ENCODE measurements around the gene SERPINH1. TPM values are rescaled to one million over a fixed set of nuclear protein-coding genes. Genes with fewer than 3 reads are reported as not detected.

The SERPINH1 gene
- total and polyA plus RNA-seq, 2 of the 13 experiments (the other 11 are each of a cell fraction or from before 2014, with no cell fraction given) = 83.6 to 83.8 TPM

DNA sequence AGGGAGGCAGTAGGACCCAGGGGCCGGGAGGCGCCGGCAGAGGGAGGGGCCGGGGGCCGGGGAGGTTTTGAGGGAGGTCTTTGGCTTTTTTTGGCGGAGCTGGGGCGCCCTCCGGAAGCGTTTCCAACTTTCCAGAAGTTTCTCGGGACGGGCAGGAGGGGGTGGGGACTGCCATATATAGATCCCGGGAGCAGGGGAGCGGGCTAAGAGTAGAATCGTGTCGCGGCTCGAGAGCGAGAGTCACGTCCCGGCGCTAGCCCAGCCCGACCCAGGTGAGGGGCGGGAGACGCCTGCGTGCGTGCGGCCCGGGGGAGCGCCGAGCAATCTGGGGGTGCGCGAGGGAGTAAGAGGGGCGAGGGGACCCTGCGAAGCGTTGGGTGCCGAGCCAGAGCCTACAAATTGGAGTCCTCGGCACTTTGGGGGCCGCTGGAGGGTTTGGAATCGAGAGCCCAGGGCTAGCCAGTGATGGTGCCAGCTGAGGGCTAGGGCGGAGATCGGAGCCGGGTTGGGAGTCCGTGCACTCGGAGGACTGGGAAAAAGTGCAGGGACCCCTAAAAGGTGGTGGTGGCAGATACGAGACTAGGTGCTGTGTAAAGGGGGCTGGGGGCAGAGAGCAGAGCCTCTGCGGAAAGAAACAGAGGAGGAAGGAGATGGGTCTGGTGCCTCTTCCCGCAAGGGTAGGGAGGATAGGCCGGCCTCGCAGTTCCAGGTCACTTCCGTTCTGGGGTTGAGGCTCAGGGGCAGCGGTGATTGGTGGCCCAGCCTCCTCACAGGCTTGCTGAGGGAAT lies at the start of gene SERPINH1 (continued):
- TF ChIP-seq, protein P1, sequence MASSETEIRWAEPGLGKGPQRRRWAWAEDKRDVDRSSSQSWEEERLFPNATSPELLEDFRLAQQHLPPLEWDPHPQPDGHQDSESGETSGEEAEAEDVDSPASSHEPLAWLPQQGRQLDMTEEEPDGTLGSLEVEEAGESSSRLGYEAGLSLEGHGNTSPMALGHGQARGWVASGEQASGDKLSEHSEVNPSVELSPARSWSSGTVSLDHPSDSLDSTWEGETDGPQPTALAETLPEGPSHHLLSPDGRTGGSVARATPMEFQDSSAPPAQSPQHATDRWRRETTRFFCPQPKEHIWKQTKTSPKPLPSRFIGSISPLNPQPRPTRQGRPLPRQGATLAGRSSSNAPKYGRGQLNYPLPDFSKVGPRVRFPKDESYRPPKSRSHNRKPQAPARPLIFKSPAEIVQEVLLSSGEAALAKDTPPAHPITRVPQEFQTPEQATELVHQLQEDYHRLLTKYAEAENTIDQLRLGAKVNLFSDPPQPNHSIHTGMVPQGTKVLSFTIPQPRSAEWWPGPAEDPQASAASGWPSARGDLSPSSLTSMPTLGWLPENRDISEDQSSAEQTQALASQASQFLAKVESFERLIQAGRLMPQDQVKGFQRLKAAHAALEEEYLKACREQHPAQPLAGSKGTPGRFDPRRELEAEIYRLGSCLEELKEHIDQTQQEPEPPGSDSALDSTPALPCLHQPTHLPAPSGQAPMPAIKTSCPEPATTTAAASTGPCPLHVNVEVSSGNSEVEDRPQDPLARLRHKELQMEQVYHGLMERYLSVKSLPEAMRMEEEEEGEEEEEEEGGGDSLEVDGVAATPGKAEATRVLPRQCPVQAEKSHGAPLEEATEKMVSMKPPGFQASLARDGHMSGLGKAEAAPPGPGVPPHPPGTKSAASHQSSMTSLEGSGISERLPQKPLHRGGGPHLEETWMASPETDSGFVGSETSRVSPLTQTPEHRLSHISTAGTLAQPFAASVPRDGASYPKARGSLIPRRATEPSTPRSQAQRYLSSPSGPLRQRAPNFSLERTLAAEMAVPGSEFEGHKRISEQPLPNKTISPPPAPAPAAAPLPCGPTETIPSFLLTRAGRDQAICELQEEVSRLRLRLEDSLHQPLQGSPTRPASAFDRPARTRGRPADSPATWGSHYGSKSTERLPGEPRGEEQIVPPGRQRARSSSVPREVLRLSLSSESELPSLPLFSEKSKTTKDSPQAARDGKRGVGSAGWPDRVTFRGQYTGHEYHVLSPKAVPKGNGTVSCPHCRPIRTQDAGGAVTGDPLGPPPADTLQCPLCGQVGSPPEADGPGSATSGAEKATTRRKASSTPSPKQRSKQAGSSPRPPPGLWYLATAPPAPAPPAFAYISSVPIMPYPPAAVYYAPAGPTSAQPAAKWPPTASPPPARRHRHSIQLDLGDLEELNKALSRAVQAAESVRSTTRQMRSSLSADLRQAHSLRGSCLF (CRISPR knock-in tag; IDR thresholded peaks at IDR 0.05; ENCODE audit: borderline replicate concordance) = no peak
- TF ChIP-seq HNRNPK (IDR thresholded peaks at IDR 0.05; ENCODE audit: low read depth, low read length, poor library complexity, severe bottlenecking) = peak; percentile 60
- TF ChIP-seq SAFB2 (CRISPR knock-in tag; IDR thresholded peaks at IDR 0.05; ENCODE audit: borderline replicate concordance, low read depth) = 0 out of 2 replicates have a peak, but pooled peaks have one; percentile 51
- no peak; the same call in 1 of the 2 replicates for TF ChIP-seq NCOA1 (CRISPR knock-in tag; IDR thresholded peaks at IDR 0.05)
- TF ChIP-seq GPN1 (CRISPR knock-in tag; IDR thresholded peaks at IDR 0.05; ENCODE audit: borderline replicate concordance) = no peak
- TF ChIP-seq ZC3H4 (CRISPR knock-in tag; IDR thresholded peaks at IDR 0.05; ENCODE audit: borderline replicate concordance) = peak; percentile 36; the same call in 1 of the 2 replicates
- no peak for TF ChIP-seq ZNF678 (CRISPR knock-in tag; IDR thresholded peaks at IDR 0.05)
- no peak for TF ChIP-seq E2F2 (CRISPR knock-in tag; IDR thresholded peaks at IDR 0.05; ENCODE audit: borderline replicate concordance)
- TF ChIP-seq PCBP2 (optimal IDR thresholded peaks at IDR 0.05; ENCODE audit: low read depth, low read length, poor library complexity, severe bottlenecking) = no peak
- TF ChIP-seq ZHX2 (IDR thresholded peaks at IDR 0.05; ENCODE audit: low read depth) = no peak
- TF ChIP-seq ZHX2 (CRISPR knock-in tag; IDR thresholded peaks at IDR 0.05; ENCODE audit: borderline replicate concordance) = no peak
- TF ChIP-seq PLRG1 (conservative IDR thresholded peaks at IDR 0.05) = no peak
- TF ChIP-seq JUNB (CRISPR knock-in tag; IDR thresholded peaks at IDR 0.05; ENCODE audit: borderline replicate concordance) = no peak
- TF ChIP-seq MAF1 (CRISPR knock-in tag; IDR thresholded peaks at IDR 0.05; ENCODE audit: borderline replicate concordance) = no peak
- TF ChIP-seq ATF4 (CRISPR knock-in tag; IDR thresholded peaks at IDR 0.05) = no peak

All from HepG2 (cell line).